K562 (cell line): ENCODE results near the gene FUT6. TPM values are rescaled to one million over a fixed set of nuclear protein-coding genes. Genes with fewer than 3 reads are reported as not detected.

Experiments
- ATAC-seq: fragments of 200-7000 bp; cut with Tn5 transposase; 3 replicates; pipeline ENCODE4 v1.9.1; 2020; ENCODE audit warnings: moderate library complexity
- BruUV-seq: library from RNA; stranded (reverse); fragments of 400-500 nt; replicated peaks from 2 replicates; lab custom pipeline; 2021; lab: Mats Ljungman, UMichigan
- CTCF ChIA-PET: fragments of 300-600 bp; formaldehyde crosslinking; extraction: SDS; loops from one replicate; lab custom pipeline; 2021; ENCODE audit warnings: low intra/inter-chr PET ratio; lab: Yijun Ruan, JAX
- POLR2A ChIA-PET: fragments of 300-600, 350-650 bp; sonication (Branson Sonifier 250); formaldehyde crosslinking; extraction: SDS; loops from one replicate; lab custom pipeline; 2021; ENCODE audit warnings: antibody characterized with exemption, inconsistent platforms; lab: Yijun Ruan, JAX
- DNase-seq, 4 experiments: peaks; one replicate each; pipeline versions ENCODE4 v3.0.0 to v3.0.0-alpha.2; 2011 to 2018; ENCODE audit warnings: low spot score in 3 of 4, mixed read lengths in 3 of 4; ENCODE audit errors: extremely low read depth in 1 of 4
- FAIRE-seq: peaks from 2 replicates; lab custom pipeline; 2011; peaks lifted over from hg19 to GRCh38; lab: Jason Lieb, UNC
- H2AFZ ChIP-seq: 2 replicates; pipeline ENCODE4 v1.6.0; 2011; ENCODE audit warnings: low read depth, low read length, control low read depth, inconsistent platforms
- H3K27ac ChIP-seq: fragments of 200-600 bp; 3 replicates; pipeline ENCODE4 v1.8.0; 2011; ENCODE audit warnings: low read depth, mild to moderate bottlenecking, control low read depth, inconsistent platforms, low read length, moderate library complexity, mixed read lengths; ENCODE audit errors: extremely low read depth
- H3K27me3 ChIP-seq, 2 experiments: fragments of 300-600 bp in 1 of 2; 2 replicates in 1 of 2; 3 replicates in 1 of 2; pipeline versions ENCODE4 v1.6.0 to v1.8.0; 2011; ENCODE audit warnings: inconsistent platforms in 2 of 2, low read length in 2 of 2, mild to moderate bottlenecking in 1 of 2, mixed read lengths in 1 of 2, moderate library complexity in 1 of 2; ENCODE audit not compliant: control insufficient read depth in 2 of 2, insufficient read depth in 2 of 2
- H3K36me3 ChIP-seq: fragments of 300-600 bp; 3 replicates; pipeline ENCODE4 v1.8.0; 2011; ENCODE audit warnings: mild to moderate bottlenecking, low read length, inconsistent platforms; ENCODE audit not compliant: control insufficient read depth, insufficient read depth
- H3K4me1 ChIP-seq, 2 experiments: fragments of 200-600 bp in 1 of 2; replicated peaks in 1 of 2; 2 replicates in 1 of 2; 3 replicates in 1 of 2; pipeline versions ENCODE4 v1.5.1 to v1.8.0; 2011; ENCODE audit warnings: inconsistent platforms in 2 of 2, low read length in 2 of 2, mild to moderate bottlenecking in 1 of 2, mixed read lengths in 1 of 2, moderate library complexity in 1 of 2; ENCODE audit not compliant: control insufficient read depth in 2 of 2, insufficient read depth in 2 of 2
- H3K4me2 ChIP-seq: 2 replicates; pipeline ENCODE4 v1.6.1; 2011; ENCODE audit warnings: low read length, control low read depth, inconsistent platforms, mixed read lengths; ENCODE audit not compliant: insufficient read depth
- H3K4me3 ChIP-seq: fragments of 200-600 bp; sonication (generic), shearing (Covaris generic); 2 replicates; pipeline ENCODE4 v1.5.1; 2016; ENCODE audit warnings: control low read depth, inconsistent platforms
- H3K79me2 ChIP-seq: fragments of 200-600 bp; 3 replicates; pipeline ENCODE4 v1.8.0; 2011; ENCODE audit warnings: low read length, inconsistent platforms; ENCODE audit not compliant: control insufficient read depth, insufficient read depth
- H3K9ac ChIP-seq, 2 experiments: 2 replicates each; pipeline versions ENCODE4 v1.6.0 to v1.6.1; 2011; ENCODE audit warnings: low read depth in 2 of 2, low read length in 2 of 2, control low read depth in 1 of 2, inconsistent platforms in 1 of 2, mild to moderate bottlenecking in 1 of 2, mixed read lengths in 1 of 2; ENCODE audit not compliant: insufficient read depth in 1 of 2
- H3K9me1 ChIP-seq: one replicate; pipeline ENCODE4 v1.6.0; 2011; ENCODE audit warnings: inconsistent platforms, mild to moderate bottlenecking, low read length, moderate library complexity; ENCODE audit not compliant: control insufficient read depth, insufficient read depth
- H3K9me3 ChIP-seq: replicated peaks from 2 replicates; pipeline ENCODE4 v1.5.1; 2011; ENCODE audit warnings: low read depth, low read length, inconsistent platforms; ENCODE audit not compliant: control insufficient read depth, insufficient read depth
- H4K20me1 ChIP-seq: replicated peaks from 2 replicates; pipeline ENCODE4 v1.6.1; 2011; ENCODE audit warnings: low read length, inconsistent platforms, mixed read lengths; ENCODE audit not compliant: control insufficient read depth, insufficient read depth
- CBFA2T3 ChIP-seq: fragments of 450-650 bp; IDR thresholded peaks from 2 replicates; pipeline ENCODE4 v1.6.1; 2017
- FOXP1 ChIP-seq: sonication (generic); formaldehyde crosslinking; IDR thresholded peaks from 2 replicates; pipeline ENCODE4 v1.8.0; 2022; ENCODE audit warnings: mild to moderate bottlenecking, missing genetic modification reagents
- HOMEZ ChIP-seq: fragments of 250-450 bp; sonication (Bioruptor Pico); IDR thresholded peaks from 2 replicates; pipeline ENCODE4 v1.4.0; 2020; ENCODE audit warnings: mild to moderate bottlenecking, moderate library complexity
- NFE2L1 ChIP-seq: fragments of 450-650 bp; IDR thresholded peaks from 2 replicates; pipeline ENCODE4 v1.6.1; 2016; ENCODE audit warnings: missing genetic modification characterization, low read depth, mild to moderate bottlenecking, missing compliant biosample characterization, moderate library complexity, borderline replicate concordance
- NR4A1 ChIP-seq, 2 experiments: fragments of 250-450 bp in 1 of 2; fragments of 450-650 bp in 1 of 2; sonication (Bioruptor Pico) in 1 of 2; IDR thresholded peaks; 2 replicates each; pipeline versions ENCODE4 v1.4.0 to v1.6.1; 2016 to 2020; ENCODE audit warnings: mild to moderate bottlenecking in 2 of 2, missing compliant biosample characterization in 1 of 2, missing genetic modification characterization in 1 of 2, moderate library complexity in 1 of 2
- PCBP2 ChIP-seq: fragments of 200-400 bp; formaldehyde crosslinking; IDR thresholded peaks from 2 replicates; pipeline ENCODE4 v1.6.1; 2018; ENCODE audit warnings: low read length, low read depth, mild to moderate bottlenecking, moderate library complexity; ENCODE audit not compliant: poor library complexity, severe bottlenecking
- RHOXF2B ChIP-seq: fragments of 250-450 bp; sonication (Bioruptor Pico); conservative IDR thresholded peaks from 2 replicates; pipeline ENCODE4 v1.5.1; 2021
- RNF219 ChIP-seq: fragments of 250-450 bp; sonication (Bioruptor Pico); IDR thresholded peaks from 2 replicates; pipeline ENCODE4 v1.5.0; 2022; ENCODE audit warnings: mild to moderate bottlenecking
- STAT5B ChIP-seq: fragments of 250-450 bp; sonication (Bioruptor Pico); IDR thresholded peaks from 2 replicates; pipeline ENCODE4 v1.8.0; 2021; ENCODE audit warnings: mild to moderate bottlenecking, inconsistent platforms
- TFAP4 ChIP-seq: sonication (generic); formaldehyde crosslinking; IDR thresholded peaks from 2 replicates; pipeline ENCODE4 v1.8.0; 2022; ENCODE audit warnings: missing genetic modification reagents, mild to moderate bottlenecking, moderate library complexity, borderline replicate concordance
- ZNF75A ChIP-seq: fragments of 450-650 bp; formaldehyde crosslinking; IDR thresholded peaks from 2 replicates; pipeline ENCODE4 v1.4.0; 2020; ENCODE audit warnings: mild to moderate bottlenecking
- WGBS: fragments of 100-300 bp; shearing (Covaris generic); methylation state at CpG from one replicate; pipeline ENCODE4 v1.1.6; 2016; ENCODE audit warnings: low coverage, mixed read lengths; ENCODE audit not compliant: insufficient coverage; ENCODE audit errors: missing lambda C conversion rate; 5-methylcytosine and 5-hydroxymethylcytosine counted together
- in situ Hi-C: fragments of 300-500 bp; cut with MboI; formaldehyde crosslinking; loops from 4 replicates; pipeline ENCODE4 v1.15.0; 2018; ENCODE audit warnings: inconsistent platforms, mixed read lengths
- intact Hi-C: fragments of 100-400 bp; cut with micrococcal nuclease; formaldehyde crosslinking; loops from 2 replicates; pipeline ENCODE4 v1.14.2; 2022
- polyA plus RNA-seq, 8 experiments: library from polyadenylated mRNA; depleted of rRNA in 4 of 8; stranded (reverse) in 5 of 8; unstranded in 3 of 8; fragments of >200 nt; fragmentation: Nextera tagmentation in 2 of 8; fragmentation: Illumina TruSeq in 1 of 8; extraction: Ambion mirVana in 2 of 8; extraction: Trizol in 1 of 8; gene quantifications; 2 replicates each; pipeline versions ENCODE4 v1.2.1 to v1.2.3, GENCODE V29; 2011 to 2014; ENCODE audit warnings: inconsistent platforms in 1 of 8, missing spikeins in 1 of 8
- total RNA-seq, 7 experiments: library from RNA; depleted of rRNA in 6 of 7; stranded (reverse); fragments of >200 nt in 6 of 7; fragmentation: Illumina TruSeq in 2 of 7; extraction: Trizol in 2 of 7; gene quantifications; 2 replicates each; pipeline versions ENCODE4 v1.2.1 to v1.2.3, GENCODE V29; 2011 to 2021; ENCODE audit warnings: low replicate concordance in 1 of 7

The FUT6 gene
- total and polyA plus RNA-seq, 9 of the 15 experiments (the other 6 are each of a cell fraction or from before 2014, with no cell fraction given): 0.04 TPM; not detected in 8

GRCh38 chr19:5843295-5843927 lies 3.9 kb upstream of the FUT6 start:
- WGBS: 12% methylated on average over 15 of the region's 21 CpGs
- intact Hi-C loops: no loop called here
- Histone ChIP-seq H3K9me1 (no peaks in the 10 kb centered on the region), H4K20me1 (no peaks in the 10 kb centered on the region), H3K79me2 (no peaks in the 10 kb centered on the region), H3K9ac (no peak overlapping the region), H3K4me2 (no peak overlapping the region), H3K36me3 (no peaks in the 10 kb centered on the region), H3K4me3 (no peak overlapping the region), H3K27me3 (peaks cover 16 to 31% of the 10 kb centered on the region in 2 experiments), H2AFZ (no peak overlapping the region), H3K9me3 (no peaks in the 10 kb centered on the region), H3K4me1 (peaks cover 0 to 7% of the 10 kb centered on the region in 2 experiments; a peak in 2 of 5 replicates), H3K27ac (no peak overlapping the region)
- DNase-seq: no peak
- CTCF ChIA-PET: no interaction called here
- FAIRE-seq: no peak
- ATAC-seq: no peak; the same call in 2 of the 3 replicates
- no TSS peak for BruUV-seq
- POLR2A ChIA-PET: interaction anchor here (1.0 to 1.1 kb wide), 2 partner anchors 15 to 18 kb away, joined by 3 to 7 read pairs; no protein-coding TSS in a partner anchor
- TF ChIP-seq NFE2L1 (tag) (no peak), CBFA2T3 (no peak), PCBP2 (no peak), FOXP1 (no peak), NR4A1 (CRISPR knock-in tag; IDR thresholded peaks at IDR 0.05) (no peak), NR4A1 (tag; IDR thresholded peaks at IDR 0.05) (no peak), ZNF75A (no peak), HOMEZ (CRISPR knock-in tag) (no peak), TFAP4 (CRISPR knock-in tag) (no peak), RHOXF2B (CRISPR knock-in tag) (no peak), RNF219 (CRISPR knock-in tag) (no peak), STAT5B (CRISPR knock-in tag) (no peak)
- in situ Hi-C loops: no loop called here
